ENCODE data around the gene RASGRP1.

Gene RASGRP1

GRCh38 chr15:38454696-38455090 lies 109.9 kb downstream of the RASGRP1 start:
- Histone ChIP-seq H3K4me1 (ENCODE audit: insufficient read depth, low read length) (peaks cover 11% of the 10 kb centered on the region), H3K36me3 (ENCODE audit: insufficient read depth, low read length) (no peaks in the 10 kb centered on the region), H2AFZ (ENCODE audit: low read depth, low read length) (peak overlapping the region; percentile 79), H3K4me3 (ENCODE audit: low read length) (peak overlapping the region; percentile 72), H3K9me3 (ENCODE audit: low read length) (no peaks in the 10 kb centered on the region), H3K27me3 (ENCODE audit: insufficient read depth, low read length) (no peaks in the 10 kb centered on the region)

GRCh38 chr15:38453971-38454695 lies 110.5 kb downstream of the RASGRP1 start, which contains the start of gene FAM98B:
FAM98B (plus strand) TSS chr15:38454127; CDS start chr15:38454162, 35 bp downstream.
- H3K36me3 ChIP-seq (ENCODE audit: insufficient read depth, low read length): no peaks in the 10 kb centered on the region
- H3K4me1 ChIP-seq (ENCODE audit: insufficient read depth, low read length): peaks cover 11% of the 10 kb centered on the region
- H3K27me3 ChIP-seq (ENCODE audit: insufficient read depth, low read length): peaks cover 4% of the 10 kb centered on the region
- H3K9me3 ChIP-seq (ENCODE audit: low read length): no peaks in the 10 kb centered on the region
- H3K4me3 ChIP-seq (ENCODE audit: low read length): peak within 1 kb of the TSS; percentile 72
- peak within 1 kb of the TSS; percentile 79 for H2AFZ ChIP-seq (ENCODE audit: low read depth, low read length)

GRCh38 chr15:38441130-38441519 lies 123.5 kb downstream of the RASGRP1 start:
- H2AFZ ChIP-seq (ENCODE audit: low read depth, low read length): no peak overlapping the region
- no peaks in the 10 kb centered on the region for H3K36me3 ChIP-seq (ENCODE audit: insufficient read depth, low read length)
- no peak overlapping the region for H3K4me3 ChIP-seq (ENCODE audit: low read length)
- no peaks in the 10 kb centered on the region for H3K4me1 ChIP-seq (ENCODE audit: insufficient read depth, low read length)
- H3K27me3 ChIP-seq (ENCODE audit: insufficient read depth, low read length): peaks cover 2% of the 10 kb centered on the region
- H3K9me3 ChIP-seq (ENCODE audit: low read length): no peaks in the 10 kb centered on the region

- H3K36me3 ChIP-seq (ENCODE audit: insufficient read depth, low read length): no peaks in the 10 kb centered on the region
- no peaks in the 10 kb centered on the region for H3K4me1 ChIP-seq (ENCODE audit: insufficient read depth, low read length)
- no peak overlapping the region for H3K4me3 ChIP-seq (ENCODE audit: low read length)
- H3K9me3 ChIP-seq (ENCODE audit: low read length): no peaks in the 10 kb centered on the region
- no peak overlapping the region for H2AFZ ChIP-seq (ENCODE audit: low read depth, low read length)
- peaks cover 2% of the 10 kb centered on the region for H3K27me3 ChIP-seq (ENCODE audit: insufficient read depth, low read length)
These were observed 124.1 kb downstream of the RASGRP1 start for GRCh38 chr15:38440353-38441129.

Measured in neuron (in vitro differentiated cells).